Neutrophil (primary cell): ENCODE measurements around the gene TLR6.

Source experiments
- H3K27ac ChIP-seq: fragments of 200-600 bp; sonication (generic); 2 replicates; pipeline ENCODE4 v1.5.1; 2016; ENCODE audit warnings: mild to moderate bottlenecking, moderate library complexity
- H3K27me3 ChIP-seq: fragments of 200-600 bp; sonication (generic); 2 replicates; pipeline ENCODE4 v1.6.0; 2016; ENCODE audit warnings: mild to moderate bottlenecking
- H3K36me3 ChIP-seq: fragments of 200-600 bp; sonication (generic); 2 replicates; pipeline ENCODE4 v1.5.1; 2017
- H3K4me1 ChIP-seq, 2 experiments: fragments of 200-600 bp in 1 of 2; sonication (generic) in 1 of 2; 1 replicate in 1 of 2; 2 replicates in 1 of 2; pipeline versions ENCODE4 v1.5.1 to v1.6.1; 2013 to 2016; ENCODE audit warnings: low read depth in 1 of 2, low read length in 1 of 2, mild to moderate bottlenecking in 1 of 2, moderate library complexity in 1 of 2; ENCODE audit not compliant: control insufficient read depth in 1 of 2, insufficient read depth in 1 of 2
- H3K4me3 ChIP-seq, 2 experiments: fragments of 200-600 bp in 1 of 2; sonication (generic) in 1 of 2; 1 replicate in 1 of 2; 2 replicates in 1 of 2; pipeline ENCODE4 v1.5.1; 2013 to 2016; ENCODE audit warnings: low read depth in 1 of 2, low read length in 1 of 2, mild to moderate bottlenecking in 1 of 2, moderate library complexity in 1 of 2
- H3K9me3 ChIP-seq: fragments of 200-600 bp; sonication (generic); 2 replicates; pipeline ENCODE4 v1.5.1; 2016
- CTCF ChIP-seq: fragments of 200-600 bp; sonication (generic); IDR thresholded peaks from 2 replicates; pipeline ENCODE4 v1.5.1; 2016; ENCODE audit warnings: antibody characterized with exemption

TLR6 gene

GRCh38 chr4:38902221-38902620 is 45.6 kb upstream of the TLR6 start:
- no peak overlapping the region for H3K27ac ChIP-seq
- no peaks in the 10 kb centered on the region for H3K4me1 ChIP-seq
- H3K36me3 ChIP-seq: no peaks in the 10 kb centered on the region
- no peak overlapping the region for H3K4me3 ChIP-seq
- TF ChIP-seq CTCF: no peak
- H3K9me3 ChIP-seq: no peaks in the 10 kb centered on the region
- H3K27me3 ChIP-seq: no peaks in the 10 kb centered on the region

GRCh38 chr4:38898245-38898644 is 41.6 kb upstream of the TLR6 start:
- no peaks in the 10 kb centered on the region for H3K9me3 ChIP-seq
- no peak overlapping the region for H3K4me3 ChIP-seq
- H3K27me3 ChIP-seq: no peaks in the 10 kb centered on the region
- no peaks in the 10 kb centered on the region for H3K4me1 ChIP-seq
- no peaks in the 10 kb centered on the region for H3K36me3 ChIP-seq
- TF ChIP-seq CTCF: no peak
- no peak overlapping the region for H3K27ac ChIP-seq

DNA sequence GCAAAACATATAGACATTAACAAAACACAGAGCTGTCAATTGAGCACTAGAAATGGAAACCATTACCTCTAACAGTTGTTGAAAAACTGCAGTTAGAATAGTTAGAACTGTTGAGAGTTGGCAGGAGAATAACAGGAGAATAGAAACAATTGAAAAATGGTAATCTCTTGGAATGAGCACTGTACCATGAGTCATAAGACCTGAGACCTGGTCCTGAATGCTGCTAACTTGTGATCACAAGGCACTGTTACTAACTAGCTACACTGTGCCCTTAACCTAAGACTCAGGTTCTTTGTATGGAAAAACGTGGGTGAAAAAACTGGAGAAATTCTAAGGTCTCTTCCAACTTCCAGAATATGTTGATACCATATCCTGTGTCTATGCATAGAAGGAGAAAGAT is 40.3 kb upstream of the TLR6 start:
- no peak for TF ChIP-seq CTCF
- Histone ChIP-seq H3K27me3 (no peaks in the 10 kb centered on the region), H3K9me3 (no peaks in the 10 kb centered on the region), H3K27ac (no peak overlapping the region), H3K36me3 (no peaks in the 10 kb centered on the region), H3K4me3 (no peak overlapping the region), H3K4me1 (no peaks in the 10 kb centered on the region)

GRCh38 chr4:38894322-38894982 is 37.8 kb upstream of the TLR6 start:
- H3K27me3 ChIP-seq: no peaks in the 10 kb centered on the region
- no peaks in the 10 kb centered on the region for H3K4me1 ChIP-seq
- no peak overlapping the region for H3K27ac ChIP-seq
- no peaks in the 10 kb centered on the region for H3K9me3 ChIP-seq
- no peak for TF ChIP-seq CTCF
- H3K36me3 ChIP-seq: no peaks in the 10 kb centered on the region
- no peak overlapping the region for H3K4me3 ChIP-seq

GRCh38 chr4:38891051-38891983 is 34.7 kb upstream of the TLR6 start:
- no peak overlapping the region for H3K4me3 ChIP-seq
- no peaks in the 10 kb centered on the region for H3K4me1 ChIP-seq
- H3K9me3 ChIP-seq: no peaks in the 10 kb centered on the region
- H3K27me3 ChIP-seq: no peaks in the 10 kb centered on the region
- no peak for TF ChIP-seq CTCF
- no peak overlapping the region for H3K27ac ChIP-seq
- no peaks in the 10 kb centered on the region for H3K36me3 ChIP-seq
